GM12875 (cell line): ENCODE data around the gene AGAP3.

ENCODE experiments used
- H3K4me3 ChIP-seq: one replicate; pipeline ENCODE4 v1.5.1; 2011; ENCODE audit warnings: low read depth, low read length, control low read depth
- CTCF ChIP-seq: IDR thresholded peaks from 2 replicates; pipeline ENCODE4 v1.5.1; 2011; ENCODE audit warnings: low read depth, mild to moderate bottlenecking, control low read depth, inconsistent platforms, low read length, moderate library complexity, borderline replicate concordance; ENCODE audit not compliant: insufficient read depth

AGAP3 gene

GRCh38 chr7:151080522-151081169 is 5.6 kb upstream of the AGAP3 start, which contains the start of gene FASTK:
TSS of gene FASTK (minus strand) at chr7:151080809. CDS start at chr7:151080766, 43 bp downstream.
- H3K4me3 ChIP-seq = peak within 1 kb of the TSS; percentile 98
- no peak for TF ChIP-seq CTCF

GRCh38 chr7:151081170-151082101 is 4.8 kb upstream of the AGAP3 start:
- no peak for TF ChIP-seq CTCF

GRCh38 chr7:151082141-151083070 is 3.9 kb upstream of the AGAP3 start:
- peak overlapping the region; percentile 80 for H3K4me3 ChIP-seq
- no peak for TF ChIP-seq CTCF

More at GRCh38 chr7:151081170-151082101, 4.8 kb upstream of the AGAP3 start:
- peak overlapping the region; percentile 26 for H3K4me3 ChIP-seq

GRCh38 chr7:151083071-151083823 is 3.0 kb upstream of the AGAP3 start, which contains the start of gene TMUB1:
TSS of gene TMUB1 (minus strand) at chr7:151083493. CDS start at chr7:151082563, 930 bp downstream.
- peak within 1 kb of the TSS; percentile 80 for H3K4me3 ChIP-seq
- no peak for TF ChIP-seq CTCF

GRCh38 chr7:151083824-151084160 is 2.5 kb upstream of the AGAP3 start:
- peak overlapping the region; percentile 80 for H3K4me3 ChIP-seq
- no peak for TF ChIP-seq CTCF

- peak overlapping the region; percentile 73 for H3K4me3 ChIP-seq
- TF ChIP-seq CTCF = no peak
These were observed 965 bp upstream of the AGAP3 start for GRCh38 chr7:151085329-151085690.
